HepG2 (cell line): ENCODE results near the gene MYL6. TPM values are rescaled to one million over a fixed set of nuclear protein-coding genes. Genes with fewer than 3 reads are reported as not detected.
A peak's percentile ranks its signal among the peaks of the same experiment; 100 is the strongest.

ENCODE experiments used
- ATF1 ChIP-seq: IDR thresholded peaks from 2 replicates; pipeline ENCODE4 v1.6.1; 2016; ENCODE audit warnings: mild to moderate bottlenecking, control low read depth
- EP300 ChIP-seq, 3 experiments: sonication (generic) in 1 of 3; formaldehyde crosslinking in 1 of 3; IDR thresholded peaks; 2 replicates each; pipeline versions ENCODE4 v1.5.1 to v1.6.1; 2011 to 2020; ENCODE audit warnings: low read depth in 2 of 3, low read length in 2 of 3, borderline replicate concordance in 1 of 3, improper control_type of control experiment in 1 of 3, mild to moderate bottlenecking in 1 of 3, missing genetic modification reagents in 1 of 3, moderate library complexity in 1 of 3
- GPBP1L1 ChIP-seq: sonication (generic); formaldehyde crosslinking; IDR thresholded peaks from 2 replicates; pipeline ENCODE4 v1.5.0; 2020; ENCODE audit warnings: mild to moderate bottlenecking, missing genetic modification reagents
- ISX ChIP-seq: sonication (generic); formaldehyde crosslinking; conservative IDR thresholded peaks from 2 replicates; pipeline ENCODE4 v1.5.0; 2020; ENCODE audit warnings: missing genetic modification reagents
- KLF9 ChIP-seq: IDR thresholded peaks from 2 replicates; pipeline ENCODE4 v1.6.1; 2016; ENCODE audit warnings: low read depth
- MIER3 ChIP-seq: IDR thresholded peaks from 2 replicates; pipeline ENCODE4 v1.6.1; 2016; ENCODE audit warnings: missing compliant biosample characterization, borderline replicate concordance
- NFE2L1 ChIP-seq: sonication (generic); formaldehyde crosslinking; IDR thresholded peaks from 2 replicates; pipeline ENCODE4 v1.4.0; 2020; ENCODE audit warnings: missing genetic modification reagents, mild to moderate bottlenecking, borderline replicate concordance
- NFIB ChIP-seq: sonication (generic); formaldehyde crosslinking; IDR thresholded peaks from 2 replicates; pipeline ENCODE4 v1.9.0; 2021; ENCODE audit warnings: missing genetic modification reagents, mild to moderate bottlenecking, borderline replicate concordance
- NRL ChIP-seq: sonication (generic); formaldehyde crosslinking; IDR thresholded peaks from 2 replicates; pipeline ENCODE4 v1.5.0; 2020; ENCODE audit warnings: missing genetic modification reagents, mild to moderate bottlenecking, moderate library complexity, borderline replicate concordance
- PAX8 ChIP-seq: sonication (generic); formaldehyde crosslinking; IDR thresholded peaks from 2 replicates; pipeline ENCODE4 v1.8.0; 2022; ENCODE audit warnings: mild to moderate bottlenecking, missing genetic modification reagents, borderline replicate concordance
- SALL2 ChIP-seq: sonication (generic); formaldehyde crosslinking; IDR thresholded peaks from 2 replicates; pipeline ENCODE4 v1.8.1; 2023; ENCODE audit warnings: mild to moderate bottlenecking, missing genetic modification reagents, inconsistent platforms
- SNAPC2 ChIP-seq: sonication (generic); formaldehyde crosslinking; IDR thresholded peaks from 2 replicates; pipeline ENCODE4 v1.8.1; 2022; ENCODE audit warnings: mild to moderate bottlenecking, missing genetic modification reagents
- SOX13 ChIP-seq, 3 experiments: fragments of 450-650 bp in 1 of 3; sonication (generic) in 1 of 3; formaldehyde crosslinking in 1 of 3; IDR thresholded peaks in 2 of 3; conservative IDR thresholded peaks in 1 of 3; 2 replicates each; pipeline versions ENCODE4 v1.5.0 to v1.6.1; 2016 to 2020; ENCODE audit warnings: antibody characterized with exemption in 1 of 3, mild to moderate bottlenecking in 1 of 3, missing compliant biosample characterization in 1 of 3, missing genetic modification reagents in 1 of 3, moderate library complexity in 1 of 3
- YY1 ChIP-seq: IDR thresholded peaks from 2 replicates; pipeline ENCODE4 v1.6.1; 2011; ENCODE audit warnings: low read length, low read depth, moderate library complexity, mild to moderate bottlenecking; ENCODE audit not compliant: insufficient read depth, insufficient replicate concordance
- ZNF101 ChIP-seq: sonication (generic); formaldehyde crosslinking; IDR thresholded peaks from 2 replicates; pipeline ENCODE4 v1.4.0; 2020; ENCODE audit warnings: mild to moderate bottlenecking, low read depth, missing genetic modification reagents, borderline replicate concordance
- ZNF275 ChIP-seq: sonication (generic); formaldehyde crosslinking; IDR thresholded peaks from 2 replicates; pipeline ENCODE4 v1.8.0; 2022; ENCODE audit warnings: missing genetic modification reagents, mild to moderate bottlenecking, inconsistent platforms, borderline replicate concordance
- ZNF770 ChIP-seq: sonication (generic); formaldehyde crosslinking; IDR thresholded peaks from 2 replicates; pipeline ENCODE4 v1.5.0; 2020; ENCODE audit warnings: mild to moderate bottlenecking, missing genetic modification reagents
- polyA plus RNA-seq, 8 experiments: library from polyadenylated mRNA; depleted of rRNA in 3 of 8; stranded (reverse) in 7 of 8; unstranded in 1 of 8; fragments of >200 nt; fragmentation: Illumina TruSeq in 4 of 8; extraction: Trizol in 4 of 8; gene quantifications; 2 replicates each; pipeline versions ENCODE4 v1.2.1 to v1.2.3, GENCODE V29; 2011 to 2016; ENCODE audit warnings: low read depth in 4 of 8, missing spikeins in 1 of 8, mixed read lengths in 1 of 8; ENCODE audit not compliant: insufficient read depth in 1 of 8
- total RNA-seq, 5 experiments: library from RNA; depleted of rRNA; stranded (reverse); fragments of >200 nt; fragmentation: Illumina TruSeq; extraction: Trizol; gene quantifications; 2 replicates each; pipeline ENCODE4 v1.2.3, GENCODE V29; 2016; ENCODE audit warnings: low read depth in 1 of 5
- TF ChIP-seq, protein P1 (sequence below): sonication (generic); formaldehyde crosslinking; IDR thresholded peaks from 2 replicates; pipeline ENCODE4 v1.4.0; 2020; ENCODE audit warnings: missing genetic modification reagents, mild to moderate bottlenecking, borderline replicate concordance

The MYL6 gene
- total and polyA plus RNA-seq, 2 of the 13 experiments (the other 11 are each of a cell fraction or from before 2014, with no cell fraction given), result 1,127 to 1,192 TPM

DNA sequence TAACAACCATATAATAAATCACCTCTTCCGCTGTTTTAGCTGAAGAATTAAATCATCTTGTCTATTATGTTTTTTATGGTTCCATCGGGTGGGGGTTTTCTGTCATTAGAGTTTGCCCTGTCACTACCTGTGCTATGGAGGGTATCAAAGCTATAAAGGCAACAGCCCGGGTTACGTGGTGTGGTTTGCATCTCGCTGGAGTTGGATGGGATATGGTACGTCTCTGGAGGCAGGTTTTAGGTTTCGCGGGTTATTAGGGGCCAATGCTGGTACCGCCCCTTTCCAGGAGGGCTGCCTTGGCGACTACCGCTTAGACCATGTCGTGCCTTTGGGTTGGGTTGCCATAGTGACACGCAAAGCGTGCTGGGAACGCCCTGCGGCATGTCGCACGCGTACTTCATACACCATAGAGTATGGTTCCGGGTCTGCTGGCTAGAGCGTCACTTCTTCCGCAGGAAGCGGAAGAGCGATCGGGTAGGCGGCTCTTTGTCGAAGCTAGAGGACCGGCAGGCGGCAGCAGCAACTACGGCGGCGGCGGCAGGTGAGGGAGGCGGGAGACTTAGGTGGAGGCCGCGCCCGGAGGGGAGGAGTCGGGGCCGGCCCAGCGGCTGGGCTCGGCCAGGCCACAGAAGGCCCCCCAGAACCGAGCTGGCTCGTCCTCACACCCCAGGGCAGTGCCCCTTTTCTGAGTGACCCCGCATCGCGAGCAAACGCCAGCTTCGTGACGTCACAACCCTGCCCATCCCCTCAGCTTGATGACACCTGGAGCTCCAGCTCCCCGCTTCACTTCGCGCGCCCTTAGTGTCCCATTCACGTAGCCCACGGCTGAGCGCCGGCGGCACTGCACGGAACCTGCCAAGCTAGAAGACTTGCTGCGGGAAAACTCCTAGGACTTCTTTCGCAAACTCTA, 40.1 kb upstream of the MYL6 start, which contains the start of gene ZC3H10 (continued):
- TF ChIP-seq SNAPC2 (0 out of 2 replicates have a peak, but pooled peaks have one; percentile 53), ZNF770 (peak; percentile 85), MIER3 (CRISPR knock-in tag) (peak; percentile 90; the same call in 1 of the 2 replicates), SOX13 (IDR thresholded peaks at IDR 0.05) (no peak), SOX13 (CRISPR knock-in tag; conservative IDR thresholded peaks at IDR 0.05 in 1 of 2, IDR thresholded peaks at IDR 0.05 in 1 of 2) (peak in 1 of 2 experiments; percentile 46; a peak in 1 of 4 replicates), ZNF101 (CRISPR knock-in tag) (no peak), KLF9 (CRISPR knock-in tag) (peak; percentile 89), EP300 (IDR thresholded peaks at IDR 0.05; ENCODE audit: low read depth in 2 of 2, low read length in 2 of 2) (peak in 1 of 2 experiments; percentile 73; a peak in 3 of 4 replicates), EP300 (CRISPR knock-in tag; IDR thresholded peaks at IDR 0.05; ENCODE audit: borderline replicate concordance) (peak; percentile 57; the same call in 1 of the 2 replicates), ATF1 (CRISPR knock-in tag) (peak; percentile 83), YY1 (peak; percentile 81), GPBP1L1 (CRISPR knock-in tag) (no peak), ISX (no peak), NRL (CRISPR knock-in tag) (no peak), ZNF275 (CRISPR knock-in tag) (peak; percentile 70; the same call in 1 of the 2 replicates), SALL2 (CRISPR knock-in tag) (peak; percentile 89), NFIB (CRISPR knock-in tag) (no peak), PAX8 (no peak), NFE2L1 (CRISPR knock-in tag) (no peak)
- TF ChIP-seq, protein P1, sequence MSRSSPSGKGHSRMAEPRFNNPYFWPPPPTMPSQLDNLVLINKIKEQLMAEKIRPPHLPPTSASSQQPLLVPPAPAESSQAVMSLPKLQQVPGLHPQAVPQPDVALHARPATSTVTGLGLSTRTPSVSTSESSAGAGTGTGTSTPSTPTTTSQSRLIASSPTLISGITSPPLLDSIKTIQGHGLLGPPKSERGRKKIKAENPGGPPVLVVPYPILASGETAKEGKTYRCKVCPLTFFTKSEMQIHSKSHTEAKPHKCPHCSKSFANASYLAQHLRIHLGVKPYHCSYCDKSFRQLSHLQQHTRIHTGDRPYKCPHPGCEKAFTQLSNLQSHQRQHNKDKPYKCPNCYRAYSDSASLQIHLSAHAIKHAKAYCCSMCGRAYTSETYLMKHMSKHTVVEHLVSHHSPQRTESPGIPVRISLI (CRISPR knock-in tag), result no peak; the same call in 1 of the 2 replicates
